OCI-LY3 (cell line): ENCODE data around the gene RAPGEF1.
A peak's percentile ranks its signal among the peaks of the same experiment; 100 is the strongest.

Experiments used
- H2AFZ ChIP-seq: fragments of 200-600, 300-600 bp; shearing (Covaris generic); 2 replicates; pipeline ENCODE4 v1.6.0; 2014; ENCODE audit warnings: antibody characterized with exemption, low read depth, low read length
- H3K27ac ChIP-seq: fragments of 200-600, 300-600 bp; sonication (generic); 2 replicates; pipeline ENCODE4 v1.5.1; 2014; ENCODE audit warnings: mild to moderate bottlenecking, low read length, moderate library complexity, mixed read lengths
- H3K27me3 ChIP-seq: fragments of 200-600, 300-600 bp; sonication (generic); 2 replicates; pipeline ENCODE4 v1.6.1; 2014; ENCODE audit warnings: low read depth, low read length, mixed read lengths
- H3K36me3 ChIP-seq: fragments of 200-600, 300-600 bp; sonication (generic); replicated peaks from 2 replicates; pipeline ENCODE3; 2014; ENCODE audit warnings: low read depth, low read length, mixed read lengths
- H3K4me1 ChIP-seq: fragments of 300-600, 200-600 bp; sonication (generic); 2 replicates; pipeline ENCODE4 v1.6.1; 2014; ENCODE audit warnings: low read length, mixed read lengths
- H3K4me2 ChIP-seq: fragments of 200-600, 300-600 bp; sonication (generic); 2 replicates; pipeline ENCODE4 v1.6.1; 2014; ENCODE audit warnings: low read length, mixed read lengths
- H3K4me3 ChIP-seq: fragments of 300-600, 200-600 bp; sonication (generic); 2 replicates; pipeline ENCODE4 v1.5.1; 2014; ENCODE audit warnings: antibody characterized with exemption, mild to moderate bottlenecking, low read length, moderate library complexity
- H3K79me2 ChIP-seq: fragments of 300-600, 200-600 bp; shearing (Covaris generic); 2 replicates; pipeline ENCODE4 v1.6.1; 2014; ENCODE audit warnings: mild to moderate bottlenecking, low read length, mixed read lengths
- H3K9ac ChIP-seq: fragments of 300-600, 200-600 bp; shearing (Covaris generic); 2 replicates; pipeline ENCODE4 v1.6.0; 2014; ENCODE audit warnings: mild to moderate bottlenecking, low read length, moderate library complexity
- H3K9me3 ChIP-seq: fragments of 200-600, 300-600 bp; shearing (Covaris generic); 2 replicates; pipeline ENCODE4 v1.6.1; 2014; ENCODE audit warnings: low read length, mixed read lengths; ENCODE audit not compliant: insufficient read depth
- H4K20me1 ChIP-seq: fragments of 200-600, 300-600 bp; sonication (generic); 2 replicates; pipeline ENCODE4 v1.6.1; 2016; ENCODE audit warnings: low read length, mixed read lengths; ENCODE audit not compliant: insufficient read depth
- CTCF ChIP-seq: fragments of 200-600, 300-600 bp; sonication (generic); IDR thresholded peaks from 2 replicates; pipeline ENCODE4 v1.5.1; 2014; ENCODE audit warnings: antibody characterized with exemption, low read length, low read depth
- EZH2phosphoT487 ChIP-seq: fragments of 200-600 bp; shearing (Covaris generic); IDR thresholded peaks from 2 replicates; pipeline ENCODE4 v1.6.1; 2018; ENCODE audit warnings: antibody characterized with exemption, mixed run types, low read depth

Gene RAPGEF1

GRCh38 chr9:131565369-131565768, 174.5 kb downstream of the RAPGEF1 start:
- no peak overlapping the region for H3K4me2 ChIP-seq
- TF ChIP-seq EZH2phosphoT487 (no peak), CTCF (no peak)
- no peak overlapping the region for H3K4me3 ChIP-seq
- no peak overlapping the region for H3K27ac ChIP-seq
- H3K9ac ChIP-seq = no peak overlapping the region
- peaks cover 20% of the 10 kb centered on the region for H3K36me3 ChIP-seq
- H3K79me2 ChIP-seq = no peaks in the 10 kb centered on the region
- H4K20me1 ChIP-seq = no peaks in the 10 kb centered on the region
- H3K27me3 ChIP-seq = no peaks in the 10 kb centered on the region
- H3K4me1 ChIP-seq = no peaks in the 10 kb centered on the region
- no peaks in the 10 kb centered on the region; the same call in 1 of the 2 replicates for H3K9me3 ChIP-seq
- H2AFZ ChIP-seq = no peak overlapping the region

- H4K20me1 ChIP-seq = no peaks in the 10 kb centered on the region
- no peak overlapping the region for H3K4me2 ChIP-seq
- no peaks in the 10 kb centered on the region for H3K4me1 ChIP-seq
- H3K27ac ChIP-seq = no peak overlapping the region
- no peak overlapping the region for H2AFZ ChIP-seq
- no peak overlapping the region for H3K9ac ChIP-seq
- no peaks in the 10 kb centered on the region for H3K27me3 ChIP-seq
- TF ChIP-seq CTCF (no peak), EZH2phosphoT487 (no peak)
- no peaks in the 10 kb centered on the region; the same call in 1 of the 2 replicates for H3K9me3 ChIP-seq
- H3K36me3 ChIP-seq = peaks cover 7% of the 10 kb centered on the region
- no peak overlapping the region for H3K4me3 ChIP-seq
- H3K79me2 ChIP-seq = no peaks in the 10 kb centered on the region
Measured at GRCh38 chr9:131562032-131562959, 177.6 kb downstream of the RAPGEF1 start.

- Histone ChIP-seq H3K27me3 (no peaks in the 10 kb centered on the region), H3K27ac (no peak overlapping the region), H3K36me3 (no peaks in the 10 kb centered on the region), H3K4me3 (no peak overlapping the region), H2AFZ (no peak overlapping the region), H3K79me2 (no peaks in the 10 kb centered on the region), H3K4me2 (no peak overlapping the region), H4K20me1 (no peaks in the 10 kb centered on the region), H3K9me3 (no peaks in the 10 kb centered on the region; the same call in 1 of the 2 replicates), H3K4me1 (no peaks in the 10 kb centered on the region), H3K9ac (no peak overlapping the region)
- 0 out of 2 replicates have a peak, but pooled peaks have one; percentile 13 for TF ChIP-seq CTCF
- TF ChIP-seq EZH2phosphoT487 = no peak
Measured at GRCh38 chr9:131559421-131560000, 180.4 kb downstream of the RAPGEF1 start.

GRCh38 chr9:131557855-131558548, 181.9 kb downstream of the RAPGEF1 start:
- Histone ChIP-seq H2AFZ (no peak overlapping the region), H3K36me3 (no peaks in the 10 kb centered on the region), H4K20me1 (no peaks in the 10 kb centered on the region), H3K79me2 (no peaks in the 10 kb centered on the region), H3K27ac (no peak overlapping the region), H3K4me2 (no peak overlapping the region), H3K4me1 (no peaks in the 10 kb centered on the region), H3K9ac (no peak overlapping the region), H3K27me3 (no peaks in the 10 kb centered on the region), H3K4me3 (no peak overlapping the region), H3K9me3 (no peaks in the 10 kb centered on the region; the same call in 1 of the 2 replicates)
- no peak for TF ChIP-seq CTCF
- no peak for TF ChIP-seq EZH2phosphoT487
